ENCODE data around the gene FSTL5.

FSTL5 gene

DNA sequence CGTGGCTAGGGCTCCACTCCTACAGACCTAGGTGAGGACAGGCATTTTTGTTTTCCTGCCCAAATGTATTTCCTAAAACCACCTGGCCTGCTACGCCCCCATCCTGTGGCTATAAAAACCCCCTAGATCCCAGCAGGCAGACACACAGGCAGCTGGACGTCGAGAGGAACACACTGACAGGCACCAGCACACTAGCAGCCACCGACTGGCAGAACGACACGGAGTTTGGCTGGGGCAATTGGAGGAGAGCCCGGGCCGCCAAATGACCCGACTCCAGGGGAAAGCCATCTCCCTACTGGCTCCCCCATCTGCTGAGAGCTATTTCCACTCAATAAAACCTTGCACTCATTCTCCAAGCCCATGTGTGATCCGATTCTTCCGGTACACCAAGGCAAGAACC is 516.0 kb downstream of the FSTL5 start:
- no peak for TF ChIP-seq ZNF274 (IDR thresholded peaks at IDR 0.05; ENCODE audit: low read depth, low read length)
- TF ChIP-seq SUZ12 (IDR thresholded peaks at IDR 0.05; ENCODE audit: extremely low read depth, insufficient read depth, insufficient read length), result no peak
- TF ChIP-seq YY1 (IDR thresholded peaks at IDR 0.05; ENCODE audit: insufficient read depth, insufficient read length), result no peak

DNA sequence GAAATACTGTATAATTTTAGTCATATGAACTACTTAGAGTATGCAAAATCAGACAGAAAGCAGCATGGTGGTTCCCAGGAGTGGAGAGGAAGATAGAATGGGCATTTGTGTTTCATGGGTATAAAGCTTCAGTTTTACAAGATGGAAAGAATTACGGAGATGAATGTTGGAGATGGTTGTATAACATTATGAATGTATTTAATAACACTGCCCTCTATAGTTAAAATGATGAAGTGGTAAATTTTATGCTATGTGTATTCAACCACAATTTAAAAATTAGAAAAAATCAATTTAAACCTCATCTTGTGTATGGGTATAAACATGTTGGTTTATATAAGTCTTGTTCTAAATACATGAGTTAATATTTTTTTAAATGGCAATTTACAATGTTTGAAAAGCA is 521.1 kb downstream of the FSTL5 start:
- TF ChIP-seq YY1 (IDR thresholded peaks at IDR 0.05; ENCODE audit: insufficient read depth, insufficient read length), result no peak
- no peak for TF ChIP-seq SUZ12 (IDR thresholded peaks at IDR 0.05; ENCODE audit: extremely low read depth, insufficient read depth, insufficient read length)
- no peak for TF ChIP-seq ZNF274 (IDR thresholded peaks at IDR 0.05; ENCODE audit: low read depth, low read length)
- no peak for DNase-seq (ENCODE audit: low read depth, low spot score)

More for the DNA sequence above, 516.0 kb downstream of the FSTL5 start:
- Histone ChIP-seq H3K36me3 (ENCODE audit: insufficient read depth, insufficient read length, low read length) (no peaks in the 10 kb centered on the region), H3K4me1 (ENCODE audit: insufficient read depth, insufficient read length) (no peaks in the 10 kb centered on the region), H3K9ac (ENCODE audit: insufficient read length, low read depth) (no peak overlapping the region), H3K4me3 (ENCODE audit: insufficient read length, low read depth) (no peak overlapping the region), H3K9me3 (ENCODE audit: insufficient read depth, low read length) (no peaks in the 10 kb centered on the region), H3K27me3 (ENCODE audit: insufficient read depth, insufficient read length) (no peaks in the 10 kb centered on the region)
- no peak for DNase-seq (ENCODE audit: low read depth, low spot score)

DNA sequence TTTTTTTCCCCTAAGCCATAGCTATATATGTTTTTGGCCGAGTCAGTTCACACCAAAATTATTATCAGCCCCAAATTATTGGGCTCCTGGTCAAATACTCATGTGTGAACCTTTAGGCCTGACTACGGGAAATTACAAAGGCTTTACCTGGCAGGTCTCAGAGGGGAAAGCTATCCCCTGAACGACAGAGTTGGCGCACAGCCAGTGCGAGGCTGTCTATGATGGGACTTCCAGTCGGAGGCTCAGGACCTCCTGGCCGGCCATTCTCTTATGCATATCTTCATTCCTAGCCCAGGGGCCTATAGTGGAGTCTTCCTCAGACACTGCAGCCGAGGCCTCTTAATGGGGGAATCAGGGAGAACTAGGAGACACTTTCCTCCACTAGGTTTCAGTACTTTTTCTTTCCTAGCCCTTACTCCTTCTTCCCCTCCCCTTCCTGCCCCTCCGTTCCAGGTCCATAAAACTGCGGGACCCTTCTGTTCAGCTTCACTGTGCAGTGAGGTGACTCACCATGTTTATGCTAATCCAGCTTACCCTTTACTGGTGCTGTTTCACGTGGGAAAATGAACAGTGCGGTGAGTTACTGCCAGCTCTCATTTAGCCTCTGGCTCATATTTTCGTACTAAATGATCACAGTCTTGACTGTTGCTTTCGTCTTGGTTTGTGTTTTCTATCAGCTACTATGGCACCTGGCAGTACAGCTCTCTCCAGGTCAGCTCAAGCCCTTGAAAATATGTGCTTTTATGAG is 533.9 kb downstream of the FSTL5 start:
- H3K9me3 ChIP-seq (ENCODE audit: insufficient read depth, low read length), result no peaks in the 10 kb centered on the region
- H3K4me1 ChIP-seq (ENCODE audit: insufficient read depth, insufficient read length), result no peaks in the 10 kb centered on the region
- no peak overlapping the region for H3K9ac ChIP-seq (ENCODE audit: insufficient read length, low read depth)
- H3K4me3 ChIP-seq (ENCODE audit: insufficient read length, low read depth), result no peak overlapping the region
- H3K27me3 ChIP-seq (ENCODE audit: insufficient read depth, insufficient read length), result no peaks in the 10 kb centered on the region
- DNase-seq (ENCODE audit: low read depth, low spot score), result no peak
- H3K36me3 ChIP-seq (ENCODE audit: insufficient read depth, insufficient read length, low read length), result no peaks in the 10 kb centered on the region
- TF ChIP-seq ZNF274 (IDR thresholded peaks at IDR 0.05; ENCODE audit: low read depth, low read length), result no peak

More for the DNA sequence above, 521.1 kb downstream of the FSTL5 start:
- H3K9ac ChIP-seq (ENCODE audit: insufficient read length, low read depth), result no peak overlapping the region
- H3K9me3 ChIP-seq (ENCODE audit: insufficient read depth, low read length), result no peaks in the 10 kb centered on the region
- H3K4me3 ChIP-seq (ENCODE audit: insufficient read length, low read depth), result no peak overlapping the region
- no peaks in the 10 kb centered on the region for H3K4me1 ChIP-seq (ENCODE audit: insufficient read depth, insufficient read length)
- H3K36me3 ChIP-seq (ENCODE audit: insufficient read depth, insufficient read length, low read length), result no peaks in the 10 kb centered on the region
- no peaks in the 10 kb centered on the region for H3K27me3 ChIP-seq (ENCODE audit: insufficient read depth, insufficient read length)

DNA sequence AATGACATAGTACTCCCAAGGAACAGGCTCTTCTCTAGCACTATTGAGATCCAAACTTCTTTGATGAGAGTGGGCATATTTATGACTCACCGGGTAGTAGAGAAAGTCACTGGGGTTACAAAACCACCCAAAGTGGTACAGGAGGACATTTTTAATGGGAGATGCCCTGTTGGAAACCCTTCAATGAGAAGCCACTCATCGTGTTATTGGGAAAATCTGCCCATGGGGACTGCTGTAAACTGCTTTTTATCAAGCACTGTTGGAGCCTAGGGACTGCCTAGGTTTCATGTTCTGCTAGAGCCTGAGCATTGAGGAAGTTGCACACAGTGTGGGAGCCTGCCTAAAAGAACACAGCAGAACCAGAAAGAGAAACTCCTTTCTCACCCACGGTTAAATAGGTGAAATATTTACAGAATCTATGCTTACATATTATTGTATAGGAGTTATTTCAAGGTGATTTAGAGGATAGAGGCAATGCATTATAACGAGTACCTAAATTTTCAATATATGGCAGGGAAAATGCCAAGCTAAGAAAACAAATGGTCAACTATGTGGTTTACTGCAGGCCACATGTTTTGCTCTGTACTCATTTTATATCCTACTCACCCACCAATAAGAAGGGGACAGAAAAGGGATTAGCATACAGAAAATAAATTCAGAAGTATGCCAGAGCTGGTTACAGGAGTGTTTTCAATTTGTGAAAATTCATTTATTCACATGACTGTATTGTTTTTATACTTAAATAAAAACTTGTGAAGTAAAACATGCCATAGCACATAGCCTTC is 559.1 kb downstream of the FSTL5 start:
- no peak overlapping the region for H3K4me3 ChIP-seq (ENCODE audit: insufficient read length, low read depth)
- no peak for DNase-seq (ENCODE audit: low read depth, low spot score)

DNA sequence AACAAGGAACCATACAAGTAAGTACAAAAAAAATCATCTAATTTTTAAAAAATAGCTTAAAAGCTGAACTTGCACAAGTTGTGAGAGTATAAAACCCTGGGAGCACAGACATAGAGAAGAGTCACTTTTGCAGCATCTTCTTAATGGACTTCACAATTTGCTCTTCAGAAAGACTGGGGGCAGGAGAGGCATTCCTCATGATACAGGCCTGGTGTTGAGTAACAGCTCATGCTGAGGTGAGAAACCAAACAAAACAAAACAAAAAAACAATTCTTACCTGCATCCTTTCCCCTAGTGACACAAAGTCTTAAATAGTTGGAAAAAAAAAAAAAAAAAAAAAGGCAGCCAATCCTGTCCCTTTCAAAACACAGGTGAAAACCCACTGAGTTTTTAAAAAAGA is 562.8 kb downstream of the FSTL5 start:
- Histone ChIP-seq H3K4me1 (ENCODE audit: insufficient read depth, insufficient read length) (no peaks in the 10 kb centered on the region), H3K9me3 (ENCODE audit: insufficient read depth, low read length) (no peaks in the 10 kb centered on the region), H3K27me3 (ENCODE audit: insufficient read depth, insufficient read length) (no peaks in the 10 kb centered on the region), H3K4me3 (ENCODE audit: insufficient read length, low read depth) (no peak overlapping the region), H3K9ac (ENCODE audit: insufficient read length, low read depth) (no peak overlapping the region), H3K36me3 (ENCODE audit: insufficient read depth, insufficient read length, low read length) (no peaks in the 10 kb centered on the region)
- TF ChIP-seq ZNF274 (IDR thresholded peaks at IDR 0.05; ENCODE audit: low read depth, low read length) (no peak), SUZ12 (IDR thresholded peaks at IDR 0.05; ENCODE audit: extremely low read depth, insufficient read depth, insufficient read length) (no peak), YY1 (IDR thresholded peaks at IDR 0.05; ENCODE audit: insufficient read depth, insufficient read length) (no peak)
- no peak for DNase-seq (ENCODE audit: low read depth, low spot score)

More for the DNA sequence above, 559.1 kb downstream of the FSTL5 start:
- Histone ChIP-seq H3K9me3 (ENCODE audit: insufficient read depth, low read length) (no peaks in the 10 kb centered on the region), H3K27me3 (ENCODE audit: insufficient read depth, insufficient read length) (no peaks in the 10 kb centered on the region), H3K4me1 (ENCODE audit: insufficient read depth, insufficient read length) (no peaks in the 10 kb centered on the region), H3K36me3 (ENCODE audit: insufficient read depth, insufficient read length, low read length) (no peaks in the 10 kb centered on the region), H3K9ac (ENCODE audit: insufficient read length, low read depth) (no peak overlapping the region)
- no peak for TF ChIP-seq YY1 (IDR thresholded peaks at IDR 0.05; ENCODE audit: insufficient read depth, insufficient read length)

- Histone ChIP-seq H3K9ac (ENCODE audit: insufficient read length, low read depth) (no peak overlapping the region), H3K4me3 (ENCODE audit: insufficient read length, low read depth) (no peak overlapping the region), H3K4me1 (ENCODE audit: insufficient read depth, insufficient read length) (no peaks in the 10 kb centered on the region), H3K36me3 (ENCODE audit: insufficient read depth, insufficient read length, low read length) (no peaks in the 10 kb centered on the region), H3K27me3 (ENCODE audit: insufficient read depth, insufficient read length) (no peaks in the 10 kb centered on the region), H3K9me3 (ENCODE audit: insufficient read depth, low read length) (no peaks in the 10 kb centered on the region)
- DNase-seq (ENCODE audit: low read depth, low spot score), result no peak
- no peak for TF ChIP-seq ZNF274 (IDR thresholded peaks at IDR 0.05; ENCODE audit: low read depth, low read length)
- TF ChIP-seq SUZ12 (IDR thresholded peaks at IDR 0.05; ENCODE audit: extremely low read depth, insufficient read depth, insufficient read length), result no peak
- no peak for TF ChIP-seq YY1 (IDR thresholded peaks at IDR 0.05; ENCODE audit: insufficient read depth, insufficient read length)
Measured at GRCh38 chr4:161595230-161595771, 568.5 kb downstream of the FSTL5 start.

- Histone ChIP-seq H3K9ac (ENCODE audit: insufficient read length, low read depth) (no peak overlapping the region), H3K36me3 (ENCODE audit: insufficient read depth, insufficient read length, low read length) (no peaks in the 10 kb centered on the region), H3K4me1 (ENCODE audit: insufficient read depth, insufficient read length) (no peaks in the 10 kb centered on the region), H3K9me3 (ENCODE audit: insufficient read depth, low read length) (no peaks in the 10 kb centered on the region), H3K4me3 (ENCODE audit: insufficient read length, low read depth) (no peak overlapping the region), H3K27me3 (ENCODE audit: insufficient read depth, insufficient read length) (no peaks in the 10 kb centered on the region)
- peak; percentile 2 for DNase-seq (ENCODE audit: low read depth, low spot score)
- TF ChIP-seq SUZ12 (IDR thresholded peaks at IDR 0.05; ENCODE audit: extremely low read depth, insufficient read depth, insufficient read length), result no peak
- no peak for TF ChIP-seq YY1 (IDR thresholded peaks at IDR 0.05; ENCODE audit: insufficient read depth, insufficient read length)
- TF ChIP-seq ZNF274 (IDR thresholded peaks at IDR 0.05; ENCODE audit: low read depth, low read length), result no peak
Measured at GRCh38 chr4:161585011-161585410, 578.8 kb downstream of the FSTL5 start.
